Adipose tissue (tissue), 3 donors: ENCODE measurements around the gene ABHD1. TPM values are rescaled to one million over a fixed set of nuclear protein-coding genes. Genes with fewer than 3 reads are reported as not detected.

Source experiments
- H3K27ac ChIP-seq: one replicate; pipeline ENCODE4 v1.5.1; 2013; ENCODE audit warnings: low read depth, low read length
- WGBS, 3 donors: extraction: QIAGEN DNeasy Blood & Tissue Kit; methylation state at CpG; one replicate each; pipeline ENCODE4 v1.1.7; 2013; 5-methylcytosine and 5-hydroxymethylcytosine counted together
- polyA plus RNA-seq, 3 donors: library from polyadenylated mRNA; stranded (reverse); fragments of 200-250 nt; gene quantifications; one replicate each; pipeline ENCODE4 v1.2.3, GENCODE V29; 2013
- donor health status: healthy with polysubstance abuse.
- donor health status: Bipolar disorder and iron deficiency.
- donor health status: healthy.

ABHD1 gene
- polyA plus RNA-seq, 3 donors, result 0.79 to 1.4 (median 1.2) TPM

GRCh38 chr2:27178469-27178868, 54.9 kb downstream of the ABHD1 start:
- 78 to 91% (median 88%) methylated on average over 3 of the region's 3 CpGs for WGBS, 3 donors
- no peak overlapping the region for H3K27ac ChIP-seq

GRCh38 chr2:27179344-27180000, 55.9 kb downstream of the ABHD1 start:
- no peak overlapping the region for H3K27ac ChIP-seq

More at GRCh38 chr2:27179344-27180000, 55.9 kb downstream of the ABHD1 start:
- 59 to 70% (median 62%) methylated on average over 3 of the region's 3 CpGs for WGBS, 3 donors

Other genes starting within 250 kb of the ABHD1 start
- gene MAPRE3, start 153.2 kb upstream of the ABHD1 start, polyA plus RNA-seq, result 10 to 100 TPM; 12.6 to 44.6 (median 23.8) TPM
- gene TMEM214, start 90.8 kb upstream of the ABHD1 start, polyA plus RNA-seq, result 10 to 100 TPM; 48.7 to 78.3 (median 55.6) TPM
- gene AGBL5, start 72.1 kb upstream of the ABHD1 start, polyA plus RNA-seq, result 10 to 100 TPM in 1 of 3 donors, 1 to 10 TPM in 2; 7.4 to 11.2 (median 7.8) TPM
- gene OST4, start 52.2 kb upstream of the ABHD1 start, polyA plus RNA-seq, result 100 to 1,000 TPM; 219 to 750 (median 448) TPM
- 10 to 100 TPM in 2 of 3 donors, 1 to 10 TPM in 1; 9.5 to 57.4 (median 33.6) TPM for gene EMILIN1, start 45.2 kb upstream of the ABHD1 start, polyA plus RNA-seq
- 10 to 100 TPM in 1 of 3 donors, 1 to 10 TPM in 2; 1.8 to 12.9 (median 4.4) TPM for gene KHK, start 37.0 kb upstream of the ABHD1 start, polyA plus RNA-seq
- gene CGREF1, start 4.7 kb upstream of the ABHD1 start, polyA plus RNA-seq, result 10 to 100 TPM in 1 of 3 donors, 1 to 10 TPM in 2; 3.3 to 12.7 (median 5.0) TPM
- gene PREB, start 10.8 kb downstream of the ABHD1 start, polyA plus RNA-seq, result 10 to 100 TPM; 51.7 to 66.5 (median 51.8) TPM
- not detected for gene PRR30, start 15.6 kb downstream of the ABHD1 start, polyA plus RNA-seq
- under 1 TPM; 0.01 to 0.22 (median 0.18) TPM for gene TCF23, start 25.2 kb downstream of the ABHD1 start, polyA plus RNA-seq
- 100 to 1,000 TPM in 2 of 3 donors, 10 to 100 TPM in 1; 93.7 to 176 (median 170) TPM for gene ATRAID, start 88.2 kb downstream of the ABHD1 start, polyA plus RNA-seq
- gene SLC5A6, start 88.5 kb downstream of the ABHD1 start, polyA plus RNA-seq, result 100 to 1,000 TPM in 1 of 3 donors, 10 to 100 TPM in 2; 23.4 to 287 (median 33.4) TPM
- 10 to 100 TPM; 11.1 to 18.6 (median 15.9) TPM for gene CAD, start 93.6 kb downstream of the ABHD1 start, polyA plus RNA-seq
- gene SLC30A3, start 139.2 kb downstream of the ABHD1 start, polyA plus RNA-seq, result under 1 TPM; 0.08 to 0.22 (median 0.22) TPM
- under 1 TPM in 1 of 3 donors, not detected in 2; 0.07 TPM for gene DNAJC5G, start 151.6 kb downstream of the ABHD1 start, polyA plus RNA-seq
- 1 to 10 TPM in 1 of 3 donors, under 1 TPM in 2; 0.03 to 1.3 (median 0.90) TPM for gene TRIM54, start 158.6 kb downstream of the ABHD1 start, polyA plus RNA-seq
- gene UCN, start 184.6 kb downstream of the ABHD1 start, polyA plus RNA-seq, result 1 to 10 TPM in 2 of 3 donors, under 1 TPM in 1; 0.83 to 1.8 (median 1.7) TPM
- gene MPV17, start 199.3 kb downstream of the ABHD1 start, polyA plus RNA-seq, result 100 to 1,000 TPM in 1 of 3 donors, 10 to 100 TPM in 2; 39.8 to 103 (median 76.3) TPM
- 10 to 100 TPM; 18.0 to 23.9 (median 21.4) TPM for gene GTF3C2, start 232.9 kb downstream of the ABHD1 start, polyA plus RNA-seq
- 10 to 100 TPM; 37.7 to 42.5 (median 40.6) TPM for gene EIF2B4, start 246.5 kb downstream of the ABHD1 start, polyA plus RNA-seq
- gene SNX17, start 246.8 kb downstream of the ABHD1 start, polyA plus RNA-seq, result 100 to 1,000 TPM in 2 of 3 donors, 10 to 100 TPM in 1; 49.3 to 104 (median 101) TPM